GM18520 (cell line): Measurements from ENCODE around the gene SHISA2.
"Not testable (repeated sequence)": the region's sequence is repeated elsewhere in the genome, so short reads cannot be mapped to it uniquely, and the experiment has no call there.

Source experiments
- ATAC-seq: cut with Tn5 transposase; IDR thresholded peaks from one replicate; pipeline ENCODE4 v1.9.1; 2021; ENCODE audit not compliant: unreplicated experiment

The SHISA2 gene

DNA sequence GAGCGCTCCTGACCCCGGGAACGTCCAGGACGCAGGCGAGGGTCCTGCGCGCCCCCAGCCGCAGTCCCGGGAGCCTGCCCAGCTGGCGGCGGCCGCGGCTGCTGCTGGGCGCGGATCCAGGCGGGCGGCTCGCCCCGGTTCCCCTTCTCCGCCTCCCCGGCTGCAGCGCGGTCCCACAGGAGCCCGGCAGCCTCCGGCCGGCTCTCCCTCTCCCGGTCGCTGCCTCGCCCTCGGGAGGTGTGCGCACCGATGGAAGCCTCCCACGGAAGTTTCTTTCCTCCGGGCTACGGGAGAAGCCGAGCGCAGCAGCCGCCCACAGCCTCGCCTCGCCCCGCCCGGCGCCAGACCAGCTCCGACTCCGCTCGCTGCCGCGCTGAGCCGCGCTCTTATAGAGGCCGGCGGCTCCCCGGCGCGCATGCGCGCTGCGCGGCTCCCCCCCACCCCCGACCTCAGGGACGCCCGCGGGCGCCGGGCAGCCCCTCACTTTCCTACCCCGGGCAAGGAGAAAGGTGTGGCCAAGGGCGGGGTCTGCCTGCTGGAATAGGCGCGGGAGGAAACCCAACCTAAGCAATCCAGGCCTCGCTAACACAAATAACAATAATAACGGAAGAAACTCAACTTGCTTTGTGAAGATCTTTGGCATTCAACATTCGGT, at the start of gene SHISA2:
TSS of gene SHISA2 (minus strand) at position 360 of the 655 bp plus-strand sequence. CDS start 1,041 bp downstream, outside the sequence.
- ATAC-seq = no peak

- ATAC-seq = no peak
These were observed 44.2 kb upstream of the SHISA2 start for GRCh38 chr13:26095846-26096610.

- ATAC-seq = no peak
These were observed 43.5 kb upstream of the SHISA2 start for GRCh38 chr13:26095338-26095737.

DNA sequence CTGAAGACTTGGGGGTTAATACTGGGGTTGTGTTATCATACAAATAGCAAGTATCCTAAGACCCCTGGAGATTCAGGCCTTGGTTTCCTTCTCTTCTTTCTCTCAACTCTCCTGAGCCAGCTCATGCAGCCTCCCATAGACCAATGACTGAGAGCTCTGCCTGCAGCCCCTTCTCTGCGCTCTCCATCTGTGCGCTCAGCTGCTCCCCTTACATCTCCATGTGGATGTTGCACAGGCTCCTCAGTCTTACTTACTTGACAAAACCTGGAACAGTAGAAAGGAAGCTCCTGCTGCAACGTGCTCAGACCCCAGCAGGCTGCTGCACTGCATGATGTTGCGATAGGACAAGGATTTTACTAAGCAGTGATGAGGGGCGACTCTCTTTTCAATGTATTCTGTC, 25.0 kb upstream of the SHISA2 start:
- ATAC-seq = not testable (repeated sequence)

- no peak for ATAC-seq
These were observed 23.7 kb upstream of the SHISA2 start for GRCh38 chr13:26075498-26075897.

DNA sequence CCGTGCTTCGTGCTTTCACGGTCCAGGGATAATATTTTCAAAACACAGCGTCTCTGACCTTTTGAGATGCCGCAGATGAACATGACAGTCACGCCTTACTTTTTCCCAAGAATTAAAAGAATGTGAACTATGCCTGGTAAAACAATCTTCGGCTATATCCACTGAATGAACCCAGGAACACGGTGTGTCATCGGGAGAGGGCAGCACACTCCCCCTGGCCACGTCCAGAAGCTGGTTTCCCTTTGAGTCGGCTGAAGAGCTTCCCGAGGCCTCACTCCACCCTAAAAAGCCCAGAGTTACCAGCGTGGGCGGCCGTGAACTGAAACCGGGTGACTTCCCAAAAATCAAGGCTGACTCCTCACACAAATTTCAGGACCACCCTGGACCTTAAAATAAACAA, 22.9 kb upstream of the SHISA2 start:
- ATAC-seq = no peak

- not testable (repeated sequence) for ATAC-seq
These were observed 20.5 kb upstream of the SHISA2 start for GRCh38 chr13:26072335-26072734.

GRCh38 chr13:26071691-26072090, 19.9 kb upstream of the SHISA2 start:
- ATAC-seq = no peak

DNA sequence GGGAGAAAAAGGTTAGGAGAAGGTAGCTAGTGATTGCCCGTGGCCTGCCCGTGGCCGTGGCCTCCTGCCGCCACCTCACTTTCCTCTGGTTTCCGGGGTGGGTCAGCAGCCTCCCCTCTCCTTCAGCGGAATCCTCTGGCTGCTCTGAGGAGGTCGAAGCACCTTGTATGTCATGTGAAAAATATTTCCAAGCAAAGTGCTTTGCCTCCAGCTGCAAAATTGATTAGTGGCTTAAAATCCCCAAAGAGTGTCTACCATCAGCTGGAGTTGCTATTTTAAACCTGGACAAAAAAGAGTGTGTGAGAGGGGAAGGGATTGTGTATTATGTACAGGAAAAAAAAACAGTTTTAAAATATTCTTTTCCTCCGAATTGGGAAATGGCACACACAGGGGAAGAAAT, 17.8 kb upstream of the SHISA2 start:
- ATAC-seq = not testable (repeated sequence)

GRCh38 chr13:26068372-26068771, 16.6 kb upstream of the SHISA2 start:
- ATAC-seq = not testable (repeated sequence)

DNA sequence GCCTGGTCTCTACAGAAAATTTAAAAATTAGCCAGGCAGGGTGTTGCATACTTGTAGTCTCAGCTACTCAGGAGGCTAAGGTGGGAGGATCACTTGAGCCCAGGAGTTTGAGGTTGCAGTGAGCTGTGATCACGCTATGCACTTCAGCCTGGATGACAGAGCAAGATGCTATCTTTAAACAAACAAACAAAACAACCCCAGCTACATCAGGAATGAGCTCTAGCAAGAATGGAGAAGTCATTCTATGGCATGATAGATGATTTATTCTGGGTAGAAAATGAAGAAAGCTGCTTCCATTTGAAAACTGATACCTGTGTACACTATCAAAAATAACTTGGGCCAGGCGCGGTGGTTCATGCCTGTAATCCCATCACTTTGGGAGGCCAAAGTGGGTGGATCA, 15.8 kb upstream of the SHISA2 start:
- no peak for ATAC-seq

DNA sequence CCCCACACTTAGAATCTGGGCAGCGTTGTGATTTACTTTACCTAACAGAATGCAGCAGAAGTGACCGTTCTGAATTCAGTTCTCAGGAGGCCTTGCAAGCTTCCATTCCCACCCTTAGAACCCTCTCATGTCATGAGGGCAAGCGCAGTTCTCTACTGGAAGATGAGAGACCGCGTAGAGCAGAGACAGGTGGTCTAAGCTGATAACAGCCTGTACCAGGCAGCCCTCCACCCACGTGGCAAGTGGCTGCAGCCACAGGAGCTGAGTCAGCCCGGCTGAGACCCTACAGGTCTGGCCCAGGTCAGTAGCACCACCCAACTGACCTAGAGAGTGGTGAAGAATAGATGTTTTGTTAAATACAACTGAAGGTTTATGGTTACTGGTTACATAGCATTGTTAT, 14.7 kb upstream of the SHISA2 start:
- ATAC-seq = not testable (repeated sequence)

DNA sequence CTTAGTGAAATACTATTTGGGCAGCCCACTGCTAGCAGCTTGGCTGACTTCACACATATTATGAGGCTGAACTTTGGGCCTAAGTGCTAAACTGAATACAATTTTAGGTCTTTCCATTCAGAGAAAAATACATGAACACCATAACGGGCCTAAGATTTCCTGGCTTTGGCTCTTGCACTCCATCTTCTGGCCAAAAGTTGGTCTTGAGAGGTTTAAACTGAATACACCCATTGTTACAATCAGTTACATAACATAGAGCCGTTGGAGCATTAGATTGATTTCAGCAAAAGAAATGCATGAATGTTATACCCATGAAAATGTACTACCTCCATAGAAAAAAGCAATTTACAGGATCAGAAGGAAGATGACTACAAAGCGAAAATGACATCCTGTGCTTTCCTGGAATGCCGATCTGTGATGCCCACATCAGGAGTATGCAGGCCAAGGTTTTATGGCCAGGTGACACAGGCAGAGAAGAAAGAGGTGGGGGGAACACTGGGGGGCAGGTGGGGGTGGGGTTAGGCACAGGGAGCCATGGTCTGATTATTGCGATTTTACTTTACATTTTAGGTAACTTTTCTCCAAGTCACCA, 11.1 kb upstream of the SHISA2 start:
- no peak for ATAC-seq

DNA sequence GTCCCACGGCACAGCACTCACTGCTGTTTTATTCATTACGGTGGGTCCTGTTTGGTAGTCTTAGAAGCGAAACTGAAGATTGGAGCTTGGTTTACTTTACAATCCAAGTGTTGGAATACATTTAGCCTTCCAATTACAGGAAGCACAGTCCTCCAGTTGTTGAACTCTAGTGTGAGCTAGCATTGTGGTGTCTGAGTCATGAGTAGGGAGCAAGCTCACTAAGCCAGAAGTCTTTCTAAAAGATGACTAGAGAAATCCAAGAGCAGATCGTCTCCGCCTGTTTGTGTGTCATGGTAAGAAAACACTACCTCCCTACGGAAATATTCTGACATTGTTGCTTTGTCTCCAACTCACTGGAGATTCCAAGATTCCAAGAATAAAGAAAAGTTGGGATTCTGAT, 10.1 kb upstream of the SHISA2 start:
- no peak for ATAC-seq

- no peak for ATAC-seq
These were observed 9.4 kb upstream of the SHISA2 start for GRCh38 chr13:26061256-26061655.

GRCh38 chr13:26060357-26060756, 8.5 kb upstream of the SHISA2 start:
- no peak for ATAC-seq

DNA sequence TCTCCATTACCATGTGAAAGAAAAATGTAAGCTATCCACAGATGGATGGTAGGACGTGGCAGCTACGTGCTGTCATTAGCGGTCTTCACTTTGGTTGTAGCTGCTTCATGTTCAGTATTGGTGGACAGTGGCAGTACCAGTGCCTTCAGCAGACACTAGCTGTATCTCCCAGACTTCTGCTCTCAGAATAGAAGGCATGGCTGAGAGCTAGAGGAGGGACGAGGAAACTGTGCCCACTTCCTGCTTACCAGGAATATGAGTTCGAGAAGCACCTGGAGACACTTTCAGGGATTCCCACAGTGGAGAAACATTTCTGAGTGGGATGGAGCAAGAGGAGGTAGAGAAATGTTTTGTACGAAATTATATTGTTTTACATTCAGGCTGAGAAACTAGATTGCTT, 6.9 kb upstream of the SHISA2 start:
- no peak for ATAC-seq

- ATAC-seq = no peak
These were observed 3.1 kb upstream of the SHISA2 start for GRCh38 chr13:26054896-26055295.

GRCh38 chr13:26053418-26053980, 1.7 kb upstream of the SHISA2 start:
- no peak for ATAC-seq

DNA sequence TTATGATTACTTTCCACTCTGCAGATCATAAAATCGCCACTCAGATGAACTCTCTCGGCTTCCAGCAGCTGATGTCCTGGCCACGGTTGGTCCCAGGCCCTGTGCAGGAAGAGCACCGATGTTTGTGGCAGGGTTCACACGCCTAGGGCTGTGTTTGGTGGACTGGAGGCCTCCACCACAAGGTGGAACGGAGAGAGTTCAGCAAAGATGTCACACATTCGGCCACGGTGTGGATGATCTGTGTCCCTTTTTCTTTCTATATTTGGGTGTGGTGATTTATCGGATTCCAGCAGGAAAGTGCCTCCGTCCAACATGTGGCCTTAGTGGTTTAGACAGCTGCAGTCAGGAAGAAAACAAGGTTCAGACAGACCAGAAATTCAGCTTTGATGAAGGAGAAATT, 521 bp upstream of the SHISA2 start:
- no peak for ATAC-seq

DNA sequence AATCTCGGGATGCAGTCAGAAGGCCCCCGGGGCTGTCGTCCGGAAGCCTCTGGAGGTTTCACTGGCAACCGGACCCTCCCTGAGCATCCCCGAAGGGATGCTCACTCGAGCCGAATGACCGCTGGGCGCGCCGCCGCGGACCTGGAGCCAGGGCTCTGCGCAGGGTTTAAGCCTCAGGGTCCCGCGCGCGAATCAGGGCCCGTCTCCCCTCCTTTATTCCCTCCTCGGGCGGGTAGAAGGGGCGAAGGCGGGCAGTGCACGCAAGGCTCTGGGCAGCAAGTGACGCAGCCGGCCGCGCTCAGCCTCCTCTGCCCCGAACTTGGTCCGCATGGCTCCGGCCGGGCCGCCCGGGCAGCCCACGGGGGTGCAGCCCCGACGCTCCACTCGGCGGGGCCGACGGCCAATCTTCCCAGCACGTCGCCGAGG, 572 bp downstream of the SHISA2 start:
- ATAC-seq = no peak
